LNCAP (cell line): ENCODE measurements around the gene TMTC4.

Source experiments
- CTCF ChIP-seq: fragments of 450-650 bp; IDR thresholded peaks from 2 replicates; pipeline ENCODE4 v1.5.1; 2017; ENCODE audit warnings: mild to moderate bottlenecking

The TMTC4 gene

GRCh38 chr13:100588331-100589177 lies 86.0 kb downstream of the TMTC4 start, which contains the start of gene GGACT:
Gene GGACT, minus strand, starts transcription at chr13:100588789. Its CDS starts 56,198 bp downstream, at chr13:100532591.
- peak; percentile 13; the same call in 1 of the 2 replicates for TF ChIP-seq CTCF

- TF ChIP-seq CTCF: no peak
Measured at GRCh38 chr13:100584896-100585295, 89.7 kb downstream of the TMTC4 start.

GRCh38 chr13:100581504-100581903 lies 93.1 kb downstream of the TMTC4 start:
- TF ChIP-seq CTCF: no peak

- no peak for TF ChIP-seq CTCF
Measured at GRCh38 chr13:100581030-100581429, 93.6 kb downstream of the TMTC4 start.

- no peak for TF ChIP-seq CTCF
Measured at GRCh38 chr13:100580045-100580444, 94.5 kb downstream of the TMTC4 start.

GRCh38 chr13:100573121-100573520 lies 101.5 kb downstream of the TMTC4 start:
- TF ChIP-seq CTCF: peak; percentile 64

DNA sequence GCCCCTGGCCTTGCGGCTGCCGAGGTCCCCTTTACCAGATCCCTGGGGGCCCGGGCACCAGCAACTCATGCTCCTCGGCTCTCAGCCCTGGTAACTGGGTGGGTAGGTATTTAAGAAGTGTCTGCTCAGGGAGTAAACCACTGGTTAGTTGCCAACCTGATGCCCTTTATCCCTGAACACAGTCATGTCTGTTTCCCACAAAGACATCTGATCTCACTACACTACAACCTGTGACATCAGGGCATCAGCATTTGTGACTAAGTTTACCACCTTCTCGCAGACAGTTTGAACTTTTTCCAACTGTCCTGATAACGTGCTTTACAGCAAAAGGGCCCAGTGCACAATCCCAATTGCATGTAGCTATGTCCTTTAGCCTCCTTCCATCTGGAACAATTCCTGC lies 108.1 kb downstream of the TMTC4 start:
- TF ChIP-seq CTCF: no peak

GRCh38 chr13:100565286-100565685 lies 109.3 kb downstream of the TMTC4 start:
- no peak for TF ChIP-seq CTCF
